SK-N-SH (cell line): Measurements from ENCODE around the gene NPTX2. TPM values are rescaled to one million over a fixed set of nuclear protein-coding genes. Genes with fewer than 3 reads are reported as not detected.

ENCODE experiments used
- CTCF ChIA-PET: fragments of 300-600, 350-600 bp; formaldehyde crosslinking; extraction: SDS; loops from one replicate; lab custom pipeline; 2021; lab: Yijun Ruan, JAX
- POLR2A ChIA-PET: fragments of 350-600 bp; sonication (Branson Sonifier 250); formaldehyde crosslinking; extraction: SDS; loops from one replicate; lab custom pipeline; 2020; ENCODE audit warnings: antibody characterized with exemption, inconsistent platforms; lab: Yijun Ruan, JAX
- DNase-seq: peaks from one replicate; pipeline ENCODE4 v3.0.0; 2012
- H2AFZ ChIP-seq: fragments of 200-600 bp; sonication (generic); 2 replicates; pipeline ENCODE4 v1.8.1; 2016; ENCODE audit warnings: antibody characterized with exemption, mild to moderate bottlenecking, low read depth
- H3F3A ChIP-seq: fragments of 200-600 bp; sonication (generic); replicated peaks from 2 replicates; pipeline ENCODE3; 2016; ENCODE audit warnings: antibody characterized with exemption, mild to moderate bottlenecking; ENCODE audit not compliant: insufficient read depth
- H3K27ac ChIP-seq, 2 experiments: fragments of 200-500 bp in 1 of 2; fragments of 200-600 bp in 1 of 2; sonication (Bioruptor generic) in 1 of 2; sonication (generic), shearing (Covaris generic) in 1 of 2; 2 replicates each; pipeline versions ENCODE4 v1.5.1 to v1.6.1; 2014 to 2016; ENCODE audit warnings: low read depth in 2 of 2, inconsistent platforms in 1 of 2, low read length in 1 of 2, mild to moderate bottlenecking in 1 of 2, mixed read lengths in 1 of 2
- H3K27me3 ChIP-seq: fragments of 200-600 bp; sonication (generic), shearing (Covaris generic); 2 replicates; pipeline ENCODE4 v1.6.1; 2016; ENCODE audit warnings: mixed run types; ENCODE audit not compliant: insufficient read depth
- H3K36me3 ChIP-seq, 2 experiments: fragments of 200-500 bp in 1 of 2; fragments of 200-600 bp in 1 of 2; sonication (Bioruptor generic) in 1 of 2; sonication (generic) in 1 of 2; replicated peaks in 1 of 2; 2 replicates each; pipeline versions ENCODE3 to v1.5.1; 2014 to 2016; ENCODE audit warnings: low read length in 1 of 2, mild to moderate bottlenecking in 1 of 2; ENCODE audit not compliant: insufficient read depth in 2 of 2, control insufficient read depth in 1 of 2
- H3K4me1 ChIP-seq, 2 experiments: fragments of 200-500 bp in 1 of 2; fragments of 200-600 bp in 1 of 2; sonication (Bioruptor generic) in 1 of 2; sonication (generic), shearing (Covaris generic) in 1 of 2; 2 replicates each; pipeline versions ENCODE4 v1.5.1 to v1.6.1; 2014 to 2016; ENCODE audit warnings: low read depth in 1 of 2, low read length in 1 of 2, mixed run types in 1 of 2; ENCODE audit not compliant: insufficient read depth in 2 of 2, control insufficient read depth in 1 of 2
- H3K4me2 ChIP-seq: fragments of 200-600 bp; sonication (generic), shearing (Covaris generic); 2 replicates; pipeline ENCODE4 v1.6.1; 2017; ENCODE audit warnings: mixed run types
- H3K4me3 ChIP-seq, 2 experiments: fragments of 200-500 bp in 1 of 2; fragments of 200-600 bp in 1 of 2; sonication (Bioruptor generic) in 1 of 2; sonication (generic), shearing (Covaris generic) in 1 of 2; 2 replicates each; pipeline versions ENCODE4 v1.5.1 to v1.8.1; 2014 to 2016; ENCODE audit warnings: low read depth in 2 of 2, inconsistent platforms in 1 of 2, low read length in 1 of 2, mild to moderate bottlenecking in 1 of 2, mixed read lengths in 1 of 2, moderate library complexity in 1 of 2
- H3K79me2 ChIP-seq: fragments of 200-600 bp; sonication (generic); 2 replicates; pipeline ENCODE4 v1.8.1; 2017; ENCODE audit warnings: mild to moderate bottlenecking; ENCODE audit not compliant: insufficient read depth
- H3K9ac ChIP-seq: fragments of 200-600 bp; sonication (generic); 2 replicates; pipeline ENCODE4 v1.6.1; 2017; ENCODE audit warnings: mixed run types
- H3K9me2 ChIP-seq: fragments of 200-600 bp; sonication (generic); 2 replicates; pipeline ENCODE4 v1.6.1; 2017; ENCODE audit warnings: mixed run types
- H3K9me3 ChIP-seq: fragments of 200-600 bp; sonication (generic); 2 replicates; pipeline ENCODE4 v1.6.1; 2017; ENCODE audit warnings: mixed run types, mild to moderate bottlenecking, moderate library complexity
- H4K20me1 ChIP-seq: fragments of 200-600 bp; sonication (generic); 2 replicates; pipeline ENCODE4 v1.6.1; 2017; ENCODE audit warnings: mild to moderate bottlenecking, mixed run types; ENCODE audit not compliant: insufficient read depth
- CHD2 ChIP-seq: fragments of 150-350 bp; IDR thresholded peaks from 2 replicates; pipeline ENCODE4 v1.6.1; 2018; ENCODE audit warnings: low read length; ENCODE audit not compliant: partially characterized antibody
- EP300 ChIP-seq, 2 experiments: IDR thresholded peaks; 2 replicates each; pipeline versions ENCODE4 v1.4.0 to v1.6.1; 2012; ENCODE audit warnings: borderline replicate concordance in 1 of 2, low read depth in 1 of 2, low read length in 1 of 2
- EZH2phosphoT487 ChIP-seq: fragments of 200-600 bp; sonication (generic); IDR thresholded peaks from 2 replicates; pipeline ENCODE4 v1.6.1; 2017; ENCODE audit warnings: low read depth, mixed run types, mild to moderate bottlenecking, antibody characterized with exemption, moderate library complexity, borderline replicate concordance
- FOXJ3 ChIP-seq: sonication (generic); formaldehyde crosslinking; IDR thresholded peaks from 2 replicates; pipeline ENCODE4 v1.5.1; 2020; ENCODE audit warnings: mild to moderate bottlenecking, missing genetic modification reagents
- GABPA ChIP-seq: IDR thresholded peaks from 2 replicates; pipeline ENCODE4 v1.4.0; 2012; ENCODE audit warnings: low read depth, mild to moderate bottlenecking
- GATA2 ChIP-seq: sonication (generic); formaldehyde crosslinking; IDR thresholded peaks from 2 replicates; pipeline ENCODE4 v1.5.0; 2020; ENCODE audit warnings: mild to moderate bottlenecking, missing genetic modification reagents
- IRF3 ChIP-seq: fragments of 150-350 bp; IDR thresholded peaks from 2 replicates; pipeline ENCODE4 v1.6.1; 2016; ENCODE audit warnings: mild to moderate bottlenecking, low read depth, low read length
- JUND ChIP-seq: IDR thresholded peaks from 2 replicates; pipeline ENCODE4 v1.4.0; 2012
- MXI1 ChIP-seq: IDR thresholded peaks from 2 replicates; pipeline ENCODE4 v1.6.1; 2012; ENCODE audit warnings: mild to moderate bottlenecking, low read depth, low read length, improper control_type of control experiment
- NRF1 ChIP-seq: IDR thresholded peaks from 2 replicates; pipeline ENCODE4 v1.6.1; 2012; ENCODE audit warnings: low read depth, mild to moderate bottlenecking, low read length
- RAD21 ChIP-seq: IDR thresholded peaks from 2 replicates; pipeline ENCODE4 v1.6.1; 2012; ENCODE audit warnings: mild to moderate bottlenecking, low read length
- RCOR1 ChIP-seq: fragments of 150-350 bp; IDR thresholded peaks from 2 replicates; pipeline ENCODE4 v1.6.1; 2017; ENCODE audit warnings: antibody characterized with exemption, low read length
- REST ChIP-seq: IDR thresholded peaks from 2 replicates; pipeline ENCODE4 v1.6.1; 2012; ENCODE audit warnings: mild to moderate bottlenecking, low read depth, low read length, moderate library complexity
- RFX5 ChIP-seq: IDR thresholded peaks from 2 replicates; pipeline ENCODE4 v1.6.1; 2012; ENCODE audit warnings: mild to moderate bottlenecking, improper control_type of control experiment, low read length
- SMC3 ChIP-seq: IDR thresholded peaks from 2 replicates; pipeline ENCODE4 v1.6.1; 2012; ENCODE audit warnings: low read depth, low read length, improper control_type of control experiment
- USF1 ChIP-seq: IDR thresholded peaks from 2 replicates; pipeline ENCODE4 v1.4.0; 2012; ENCODE audit warnings: low read depth, borderline replicate concordance
- USF2 ChIP-seq: fragments of 150-350 bp; IDR thresholded peaks from 2 replicates; pipeline ENCODE4 v1.6.1; 2017; ENCODE audit warnings: antibody characterized with exemption, low read length, low read depth, borderline replicate concordance
- WGBS: methylation state at CpG from one replicate; pipeline ENCODE4 v1.1.6; 2017; ENCODE audit warnings: low lambda C conversion rate; 5-methylcytosine and 5-hydroxymethylcytosine counted together
- polyA plus RNA-seq, 3 experiments: library from polyadenylated mRNA; depleted of rRNA; stranded (reverse); fragments of >200 nt; gene quantifications; 2 replicates each; pipeline ENCODE4 v1.2.3, GENCODE V29; 2012

Gene NPTX2
- polyA plus RNA-seq, 1 of the 3 experiments (the other 2 are of a cell fraction) = 0.41 TPM

GRCh38 chr7:98567991-98568390 lies 49.1 kb upstream of the NPTX2 start:
- peaks cover 0 to 41% of the 10 kb centered on the region in 2 experiments; a peak in 2 of 4 replicates for H3K4me1 ChIP-seq
- CTCF ChIA-PET = interaction anchor here (1.4 to 2.7 kb wide), 3 partner anchors 13 to 49 kb away, joined by 3 to 12 read pairs (median 4); partner anchors contain the start of gene NPTX2
- no peaks in the 10 kb centered on the region for H3F3A ChIP-seq
- TF ChIP-seq RCOR1 (peak; percentile 94), USF2 (no peak), JUND (no peak), RAD21 (peak; percentile 15; the same call in 1 of the 2 replicates), EP300 (IDR thresholded peaks at IDR 0.05; ENCODE audit: borderline replicate concordance in 1 of 2, low read depth in 1 of 2, low read length in 1 of 2) (peak in 1 of 2 experiments; percentile 89; a peak in 2 of 4 replicates), GATA2 (CRISPR knock-in tag) (peak; percentile 64; the same call in 1 of the 2 replicates), CHD2 (peak; percentile 80), IRF3 (no peak), MXI1 (peak; percentile 23; the same call in 1 of the 2 replicates)
- H3K27ac ChIP-seq = peak overlapping the region in 1 of 2 experiments; percentile 86; a peak in 2 of 4 replicates
- no peak overlapping the region for H3K4me3 ChIP-seq
- H3K4me2 ChIP-seq = no peak overlapping the region
- H3K9ac ChIP-seq = no peak overlapping the region
- no peaks in the 10 kb centered on the region for H4K20me1 ChIP-seq
- no peaks in the 10 kb centered on the region for H3K27me3 ChIP-seq
- 13% methylated on average over 7 of the region's 7 CpGs for WGBS
- DNase-seq = peak; percentile 63
- POLR2A ChIA-PET = interaction anchor here (2.0 kb wide), 1 partner anchor 50 kb away, joined by 11 read pairs; the partner anchor contains the start of gene NPTX2
- H3K79me2 ChIP-seq = no peaks in the 10 kb centered on the region
- no peak overlapping the region for H2AFZ ChIP-seq
- H3K9me3 ChIP-seq = no peaks in the 10 kb centered on the region
- no peaks in the 10 kb centered on the region for H3K9me2 ChIP-seq
- no peaks in the 10 kb centered on the region for H3K36me3 ChIP-seq

GRCh38 chr7:98568891-98569290 lies 48.2 kb upstream of the NPTX2 start:
- CTCF ChIA-PET = interaction anchor here (1.0 to 2.7 kb wide), 3 partner anchors 10 to 177 kb away, joined by 3 to 12 read pairs (median 3); partner anchors contain the start of gene NPTX2
- TF ChIP-seq RAD21 (peak; percentile 43), EZH2phosphoT487 (no peak), USF1 (no peak), EP300 (IDR thresholded peaks at IDR 0.05; ENCODE audit: borderline replicate concordance in 1 of 2, low read depth in 1 of 2, low read length in 1 of 2) (peak in 1 of 2 experiments; percentile 62; a peak in 1 of 4 replicates), SMC3 (peak; percentile 13; the same call in 1 of the 2 replicates), RCOR1 (peak; percentile 89), REST (no peak), GABPA (no peak), JUND (no peak), NRF1 (no peak), FOXJ3 (peak; percentile 39; the same call in 1 of the 2 replicates), RFX5 (no peak)

More at GRCh38 chr7:98568891-98569290, 48.2 kb upstream of the NPTX2 start:
- POLR2A ChIA-PET = interaction anchor here (1.3 to 2.0 kb wide), 2 partner anchors 13 to 49 kb away, joined by 3 to 11 read pairs; partner anchors contain the start of gene NPTX2
- no peak overlapping the region for H3K4me3 ChIP-seq
- H3K4me2 ChIP-seq = no peak overlapping the region
- H3K79me2 ChIP-seq = no peaks in the 10 kb centered on the region
- no peaks in the 10 kb centered on the region for H3K27me3 ChIP-seq
- 21% methylated on average over 8 of the region's 8 CpGs for WGBS
- H3K36me3 ChIP-seq = no peaks in the 10 kb centered on the region
- H3F3A ChIP-seq = no peaks in the 10 kb centered on the region
- DNase-seq = peak; percentile 83
- H2AFZ ChIP-seq = no peak overlapping the region
- H4K20me1 ChIP-seq = no peaks in the 10 kb centered on the region
- peaks cover 0 to 37% of the 10 kb centered on the region in 2 experiments; a peak in 2 of 4 replicates for H3K4me1 ChIP-seq
- H3K9ac ChIP-seq = no peak overlapping the region
- H3K9me2 ChIP-seq = no peaks in the 10 kb centered on the region
- H3K9me3 ChIP-seq = no peaks in the 10 kb centered on the region
- peak overlapping the region in 1 of 2 experiments; percentile 86; a peak in 2 of 4 replicates for H3K27ac ChIP-seq
